Hepatocyte (in vitro differentiated cells): ENCODE measurements around the gene ATXN1. TPM values are rescaled to one million over a fixed set of nuclear protein-coding genes. Genes with fewer than 3 reads are reported as not detected.
A peak's percentile ranks its signal among the peaks of the same experiment; 100 is the strongest.

Source experiments
- DNase-seq: peaks from one replicate; pipeline ENCODE4 v3.0.0-alpha.2; 2016; ENCODE audit warnings: low spot score
- H2AFZ ChIP-seq: fragments of 200-600 bp; sonication (generic); 2 replicates; pipeline ENCODE4 v1.6.0; 2016; ENCODE audit warnings: antibody characterized with exemption, mild to moderate bottlenecking
- H3K27ac ChIP-seq: fragments of 200-600 bp; sonication (generic); 2 replicates; pipeline ENCODE4 v1.5.1; 2016; ENCODE audit warnings: mild to moderate bottlenecking
- H3K27me3 ChIP-seq: fragments of 200-600 bp; sonication (generic); 2 replicates; pipeline ENCODE4 v1.6.1; 2016
- H3K36me3 ChIP-seq: fragments of 200-600 bp; sonication (generic); replicated peaks from 2 replicates; pipeline ENCODE4 v1.5.1; 2016; ENCODE audit warnings: low read depth; ENCODE audit not compliant: insufficient read depth
- H3K4me1 ChIP-seq: fragments of 200-600 bp; sonication (generic); 2 replicates; pipeline ENCODE4 v1.5.1; 2016; ENCODE audit warnings: mild to moderate bottlenecking, moderate library complexity; ENCODE audit not compliant: insufficient read depth
- H3K4me2 ChIP-seq: fragments of 200-600 bp; sonication (generic); 2 replicates; pipeline ENCODE4 v1.6.0; 2016
- H3K4me3 ChIP-seq: fragments of 200-600 bp; sonication (generic); 2 replicates; pipeline ENCODE4 v1.5.1; 2016; ENCODE audit warnings: mild to moderate bottlenecking
- H3K79me2 ChIP-seq: fragments of 200-600 bp; sonication (generic); 2 replicates; pipeline ENCODE4 v1.6.0; 2017; ENCODE audit warnings: mild to moderate bottlenecking
- H3K9me2 ChIP-seq: fragments of 200-600 bp; sonication (generic); replicated peaks from 2 replicates; pipeline ENCODE4 v1.6.0; 2017; ENCODE audit warnings: mild to moderate bottlenecking; ENCODE audit not compliant: insufficient read depth
- H3K9me3 ChIP-seq: fragments of 200-600 bp; sonication (generic); 2 replicates; pipeline ENCODE4 v1.5.1; 2016; ENCODE audit warnings: low read depth, mild to moderate bottlenecking
- H4K20me1 ChIP-seq: fragments of 200-600 bp; sonication (generic); 2 replicates; pipeline ENCODE4 v1.6.0; 2016; ENCODE audit warnings: mild to moderate bottlenecking; ENCODE audit not compliant: insufficient read depth, poor library complexity, severe bottlenecking
- CTCF ChIP-seq: fragments of 200-600 bp; sonication (generic); IDR thresholded peaks from 2 replicates; pipeline ENCODE4 v1.5.1; 2016; ENCODE audit warnings: antibody characterized with exemption, mild to moderate bottlenecking; ENCODE audit not compliant: poor library complexity
- EZH2 ChIP-seq: fragments of 200-600 bp; sonication (generic); IDR thresholded peaks from 2 replicates; pipeline ENCODE4 v1.6.1; 2016; ENCODE audit warnings: antibody characterized with exemption, mild to moderate bottlenecking, borderline replicate concordance
- EZH2phosphoT487 ChIP-seq: fragments of 200-600 bp; sonication (generic); IDR thresholded peaks from one replicate; pipeline ENCODE4 v1.6.1; 2018; ENCODE audit warnings: antibody characterized with exemption, mild to moderate bottlenecking, low read depth, moderate library complexity; ENCODE audit not compliant: unreplicated experiment, severe bottlenecking
- WGBS: methylation state at CpG from one replicate; pipeline ENCODE4 v1.1.6; 2016; ENCODE audit warnings: low lambda C conversion rate; ENCODE audit errors: missing lambda C conversion rate; 5-methylcytosine and 5-hydroxymethylcytosine counted together
- polyA plus RNA-seq: library from polyadenylated mRNA; unstranded; fragments of >200 nt; fragmentation: Nextera tagmentation; extraction: Ambion mirVana; gene quantifications from 2 replicates; pipeline ENCODE4 v1.2.1, GENCODE V29; 2016
- total RNA-seq: library from RNA; depleted of rRNA; stranded (reverse); fragments of >200 nt; gene quantifications from 2 replicates; pipeline ENCODE4 v1.2.3, GENCODE V29; 2014

The ATXN1 gene
- total and polyA plus RNA-seq, 2 experiments from 2014 or later = 14.7 to 32.6 TPM

GRCh38 chr6:16741112-16742016 is 19.9 kb downstream of the ATXN1 start:
- peak overlapping the region; percentile 47 for H3K4me2 ChIP-seq
- WGBS = 48% methylated on average over 8 of the region's 8 CpGs
- H2AFZ ChIP-seq = no peak overlapping the region
- no peaks in the 10 kb centered on the region for H4K20me1 ChIP-seq
- TF ChIP-seq CTCF (no peak), EZH2 (no peak), EZH2phosphoT487 (no peak)
- peaks cover 80% of the 10 kb centered on the region for H3K79me2 ChIP-seq
- DNase-seq = peak; percentile 50
- peak overlapping the region; percentile 72 for H3K27ac ChIP-seq
- H3K4me3 ChIP-seq = no peak overlapping the region
- H3K9me3 ChIP-seq = no peaks in the 10 kb centered on the region
- H3K4me1 ChIP-seq = peaks cover 43% of the 10 kb centered on the region
- no peaks in the 10 kb centered on the region for H3K9me2 ChIP-seq
- H3K27me3 ChIP-seq = no peaks in the 10 kb centered on the region
- H3K36me3 ChIP-seq = no peaks in the 10 kb centered on the region

- no peak for DNase-seq
- Histone ChIP-seq H2AFZ (no peak overlapping the region), H3K4me1 (peaks cover 30% of the 10 kb centered on the region), H3K27ac (no peak overlapping the region), H3K36me3 (no peaks in the 10 kb centered on the region), H3K79me2 (peaks cover 78% of the 10 kb centered on the region), H3K9me3 (no peaks in the 10 kb centered on the region), H4K20me1 (no peaks in the 10 kb centered on the region), H3K4me2 (no peak overlapping the region), H3K4me3 (no peak overlapping the region), H3K9me2 (no peaks in the 10 kb centered on the region), H3K27me3 (no peaks in the 10 kb centered on the region)
- TF ChIP-seq EZH2 (no peak), EZH2phosphoT487 (no peak), CTCF (no peak)
Measured at GRCh38 chr6:16740097-16740496, 21.2 kb downstream of the ATXN1 start.

GRCh38 chr6:16739329-16739801 is 21.9 kb downstream of the ATXN1 start:
- no peak overlapping the region for H2AFZ ChIP-seq
- H3K4me1 ChIP-seq = peaks cover 30% of the 10 kb centered on the region
- no peaks in the 10 kb centered on the region for H3K9me3 ChIP-seq
- no peak overlapping the region for H3K4me2 ChIP-seq
- H3K9me2 ChIP-seq = no peaks in the 10 kb centered on the region
- no peak for TF ChIP-seq EZH2phosphoT487
- TF ChIP-seq CTCF = no peak
- TF ChIP-seq EZH2 = no peak
- no peak for DNase-seq
- no peaks in the 10 kb centered on the region for H3K27me3 ChIP-seq
- H4K20me1 ChIP-seq = no peaks in the 10 kb centered on the region
- H3K27ac ChIP-seq = no peak overlapping the region
- WGBS = 93% methylated on average over 7 of the region's 7 CpGs
- H3K4me3 ChIP-seq = no peak overlapping the region
- no peaks in the 10 kb centered on the region for H3K36me3 ChIP-seq
- peaks cover 78% of the 10 kb centered on the region for H3K79me2 ChIP-seq
